GM21825 (cell line): Measurements from ENCODE around the gene SLC35F3.

Source experiments
- ATAC-seq: cut with Tn5 transposase; IDR thresholded peaks from one replicate; pipeline ENCODE4 v1.9.1; 2021; ENCODE audit warnings: mild to moderate bottlenecking, moderate library complexity; ENCODE audit not compliant: unreplicated experiment

Gene SLC35F3

DNA sequence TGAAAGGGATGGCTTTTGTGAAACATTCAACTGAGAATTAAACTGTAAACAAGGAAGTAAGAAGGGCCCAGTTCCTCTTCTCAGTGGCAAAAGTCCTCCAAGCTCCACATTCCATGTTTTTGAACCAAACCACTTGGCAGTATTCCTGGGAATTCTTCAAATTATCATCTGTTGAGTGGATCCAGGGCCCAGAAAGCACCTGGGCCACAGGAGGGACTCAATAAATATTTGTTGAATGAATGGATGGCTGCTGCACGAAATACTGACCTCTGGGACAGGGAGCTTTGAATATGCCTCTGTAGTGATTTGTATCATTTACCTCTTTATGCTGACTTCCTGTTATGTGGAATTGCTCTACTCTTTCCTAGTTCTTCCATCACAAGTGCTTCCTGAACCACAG, 4.7 kb downstream of the SLC35F3 start:
- ATAC-seq = no peak

DNA sequence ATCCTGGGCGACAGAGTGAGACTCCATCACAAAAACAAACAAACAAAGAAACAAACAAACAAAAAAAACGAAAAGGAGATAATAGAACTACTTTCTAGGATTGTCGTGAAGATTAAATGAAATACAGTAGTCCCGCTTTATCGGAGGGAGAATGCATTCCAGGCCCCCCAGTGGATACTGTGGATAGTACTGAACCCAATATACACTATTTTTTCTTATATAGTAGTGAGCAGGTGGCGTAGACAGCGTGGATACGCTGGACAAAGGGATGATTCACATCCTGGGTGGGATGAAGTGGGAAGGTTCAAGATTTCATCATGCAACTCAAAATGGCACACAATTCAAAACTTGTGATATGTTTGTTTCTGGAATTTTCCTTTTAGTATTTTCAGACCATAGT, 8.0 kb downstream of the SLC35F3 start:
- ATAC-seq = no peak

DNA sequence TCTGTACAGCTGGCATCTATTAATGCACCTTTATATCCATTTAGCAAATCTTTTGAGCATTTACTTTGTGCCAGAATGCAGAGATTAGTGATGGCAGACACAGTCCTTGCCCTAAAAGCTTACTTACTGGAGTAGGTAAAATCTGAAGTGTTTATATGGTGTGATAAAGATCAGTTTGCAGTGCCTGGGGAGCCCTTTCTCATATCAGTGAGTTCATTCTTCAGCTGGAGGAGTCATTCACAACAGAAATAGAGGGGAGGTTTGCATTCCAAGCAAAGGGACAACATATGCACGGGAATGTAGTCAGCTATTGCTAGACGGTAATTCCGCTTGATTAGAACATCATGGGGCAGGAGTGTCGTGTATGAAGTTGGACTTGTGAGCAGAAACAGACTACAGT, 8.4 kb downstream of the SLC35F3 start:
- ATAC-seq = no peak

DNA sequence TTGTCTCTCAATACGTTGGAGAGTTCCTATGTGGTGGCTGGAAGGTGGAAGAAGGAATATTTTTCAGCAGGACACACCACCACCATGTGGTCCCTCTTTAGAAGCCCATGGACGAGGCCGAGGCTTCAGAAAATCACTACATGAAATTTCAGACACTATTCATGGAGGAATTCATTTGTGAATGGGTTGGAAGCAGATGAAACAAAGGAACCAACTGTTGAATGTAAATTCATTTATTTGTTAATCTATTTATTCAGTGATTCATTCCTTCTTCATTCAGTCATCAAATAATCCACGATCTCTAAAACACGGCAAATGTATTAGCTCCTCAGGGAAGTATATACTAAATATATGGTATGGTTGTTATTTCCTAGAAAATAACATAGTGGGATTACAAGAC, 12.2 kb downstream of the SLC35F3 start:
- ATAC-seq = no peak

DNA sequence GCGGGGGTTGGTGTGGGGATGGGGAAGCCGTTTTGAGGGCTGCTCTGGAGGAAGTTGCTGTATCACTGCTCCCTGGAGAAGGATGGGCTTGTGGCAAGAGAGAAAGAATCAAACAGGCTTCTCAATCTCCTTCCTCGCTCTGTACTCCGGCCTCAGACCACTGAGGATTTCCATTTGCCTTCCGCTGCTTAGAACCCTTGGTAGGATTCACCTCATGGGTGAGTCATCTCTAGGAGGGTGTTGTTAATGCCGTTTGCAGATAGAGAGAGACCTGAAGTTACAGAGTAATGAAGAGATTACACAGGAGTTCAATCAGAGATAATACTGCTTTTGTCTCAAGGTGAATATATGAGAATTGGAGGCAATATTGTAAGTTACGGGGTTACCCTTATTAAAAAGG, 15.3 kb downstream of the SLC35F3 start:
- ATAC-seq = no peak

DNA sequence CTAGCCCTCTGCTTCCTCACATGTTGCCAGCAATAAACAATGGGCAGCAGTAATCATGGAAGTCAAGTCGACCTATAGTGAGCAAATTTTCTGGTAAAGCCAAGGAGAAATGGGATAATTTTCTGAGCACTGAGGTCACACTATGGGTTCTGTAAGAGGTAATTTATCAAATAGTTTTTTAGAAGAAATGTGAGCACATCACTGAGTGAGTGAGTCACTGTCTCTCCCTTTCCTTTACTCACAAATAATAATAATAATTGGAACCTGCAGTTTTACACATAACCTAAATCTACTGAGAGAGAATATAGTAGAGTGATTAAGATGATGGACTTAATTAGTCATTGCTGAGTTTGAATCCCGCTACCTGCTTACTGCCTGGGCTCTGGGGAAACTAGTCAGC, 23.6 kb downstream of the SLC35F3 start:
- ATAC-seq = no peak

DNA sequence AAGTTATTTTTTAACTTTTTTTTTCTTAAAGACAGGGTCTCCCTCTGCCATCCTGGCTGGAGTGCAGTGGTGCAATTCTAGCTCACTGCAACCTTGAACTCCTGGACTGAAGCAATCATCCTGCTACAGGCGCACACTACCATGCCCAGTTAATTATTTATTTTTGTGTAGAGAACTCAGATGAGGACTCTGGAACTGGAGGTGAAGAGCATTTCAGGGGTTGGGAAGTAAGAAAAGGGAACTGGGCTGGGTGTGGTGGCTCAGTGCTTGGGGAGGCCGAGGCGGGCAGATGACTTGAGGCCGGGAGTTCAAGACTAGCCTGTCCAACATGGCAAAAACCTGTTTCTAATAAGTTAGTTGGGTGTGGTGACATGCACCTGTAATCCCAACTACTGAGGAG, 28.9 kb downstream of the SLC35F3 start:
- no peak for ATAC-seq

DNA sequence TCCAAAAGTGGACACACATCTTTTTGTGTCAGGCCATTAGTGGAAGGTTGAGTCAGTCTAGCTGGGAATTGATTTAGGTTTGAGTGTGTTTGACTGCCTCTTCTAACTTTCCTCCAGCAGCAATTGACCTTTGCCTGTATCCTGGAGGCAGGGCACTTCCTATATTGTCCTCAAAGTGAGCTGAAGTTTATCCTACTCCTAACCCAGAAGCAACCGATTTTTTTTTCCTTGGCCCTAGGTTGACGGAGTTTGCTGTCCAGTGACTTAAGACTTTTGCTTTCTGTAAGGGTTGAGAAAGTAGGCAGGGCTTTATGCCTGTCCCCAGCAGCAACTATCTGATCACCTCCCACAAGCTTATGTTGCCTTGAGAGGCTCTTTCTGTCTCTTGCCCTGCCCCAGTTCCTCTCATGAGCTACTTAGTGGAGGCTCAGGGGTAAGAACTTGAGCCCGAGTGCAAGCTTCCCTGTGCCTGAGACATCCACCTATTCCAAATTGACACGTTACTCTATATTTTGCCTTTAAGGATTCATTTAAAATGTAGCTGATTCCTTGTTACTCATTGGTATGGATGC, 30.9 kb downstream of the SLC35F3 start:
- ATAC-seq = no peak

DNA sequence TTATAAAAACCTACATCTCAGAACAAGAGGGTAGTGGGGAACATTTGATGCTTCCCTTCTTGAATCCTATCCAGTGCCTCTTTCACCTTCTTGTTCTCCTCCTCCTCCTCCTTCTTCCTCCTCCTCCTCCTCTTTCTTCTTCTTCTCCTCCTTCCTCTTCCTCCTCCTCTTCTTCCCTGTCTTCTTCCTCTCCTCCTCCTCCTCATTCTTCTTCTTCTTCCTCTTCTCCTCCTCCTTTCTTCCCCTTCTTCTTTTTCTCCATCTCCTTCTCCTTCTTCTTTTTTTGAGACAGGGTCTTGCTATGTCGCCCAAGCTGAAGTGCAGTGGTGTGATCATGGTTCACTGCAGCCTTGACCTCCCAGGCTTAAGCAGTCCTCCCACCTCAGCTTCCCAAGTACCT, 31.9 kb downstream of the SLC35F3 start:
- ATAC-seq = no peak

DNA sequence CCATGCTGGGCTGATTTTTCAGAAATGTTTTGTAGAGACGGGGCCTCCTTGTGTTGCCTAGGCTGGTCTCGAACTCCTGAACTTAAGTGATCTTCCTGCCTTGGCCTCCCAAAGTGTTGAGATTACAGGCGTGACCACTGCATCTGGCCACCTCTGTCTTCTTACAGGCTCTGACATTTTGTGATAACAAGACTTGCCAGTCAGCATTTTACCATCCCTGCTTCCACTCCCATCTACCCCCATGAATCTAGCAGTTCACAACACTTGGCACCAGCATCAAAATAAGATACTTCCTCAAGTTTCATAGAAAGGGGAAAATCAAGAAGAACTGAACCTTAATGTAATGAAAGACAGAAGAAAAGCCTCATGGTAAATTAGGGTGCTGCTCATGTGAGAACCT, 32.4 kb downstream of the SLC35F3 start:
- no peak for ATAC-seq

DNA sequence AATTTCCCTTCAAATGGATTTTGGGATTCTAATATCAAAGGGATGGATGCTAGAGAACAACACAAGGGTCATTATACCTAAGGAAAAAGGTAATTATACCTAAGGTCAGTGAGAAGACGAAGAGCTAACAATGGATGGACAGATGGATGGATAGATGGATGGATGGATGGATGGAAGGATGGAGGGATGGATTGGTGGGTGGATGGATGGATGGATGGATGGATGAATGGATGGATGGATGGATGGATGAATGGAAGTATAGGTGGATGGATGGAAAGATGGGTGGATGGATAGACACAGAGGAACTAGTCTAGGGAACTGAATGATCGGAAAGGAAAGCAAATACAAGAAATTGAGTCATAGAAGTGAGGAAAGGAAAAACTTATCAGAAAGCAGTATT, 34.0 kb downstream of the SLC35F3 start:
- ATAC-seq = no peak

DNA sequence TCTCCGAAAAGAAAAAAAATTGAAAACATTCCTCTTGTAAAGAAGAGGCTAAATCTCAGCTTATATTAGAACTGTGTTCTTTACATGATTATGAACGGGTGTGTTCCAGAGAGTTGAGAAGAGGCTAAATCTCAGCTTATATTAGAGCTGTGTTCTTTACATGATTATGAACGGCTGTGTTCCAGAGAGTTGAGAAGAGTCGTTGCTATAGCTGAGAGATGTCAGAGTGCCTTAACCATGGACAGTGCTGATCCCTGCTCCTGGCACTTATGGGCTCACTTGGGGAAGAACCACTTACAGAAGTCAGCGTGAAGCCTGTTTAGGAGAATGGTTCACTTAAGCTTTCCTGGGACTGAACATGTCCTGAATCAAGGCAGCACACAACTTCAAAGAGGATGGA, 35.0 kb downstream of the SLC35F3 start:
- ATAC-seq = no peak

DNA sequence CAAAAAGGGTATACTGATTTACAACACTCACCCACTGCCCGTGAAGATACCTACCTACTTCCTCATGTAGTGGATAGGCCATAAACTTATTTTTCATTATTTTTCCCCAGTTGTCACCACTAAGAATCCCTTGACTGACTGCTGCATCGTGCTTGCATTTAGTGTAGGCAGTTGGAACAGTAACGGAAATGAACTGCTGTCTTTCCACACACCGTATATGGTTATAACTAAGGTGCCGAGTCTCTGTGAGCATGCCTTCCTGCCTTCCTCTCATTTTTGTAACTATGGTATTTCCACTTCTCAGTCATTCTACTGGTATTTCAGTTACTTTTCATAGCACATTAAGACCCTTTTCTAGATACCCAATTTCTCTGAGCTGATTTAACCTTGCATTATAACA, 36.4 kb downstream of the SLC35F3 start:
- ATAC-seq = no peak

DNA sequence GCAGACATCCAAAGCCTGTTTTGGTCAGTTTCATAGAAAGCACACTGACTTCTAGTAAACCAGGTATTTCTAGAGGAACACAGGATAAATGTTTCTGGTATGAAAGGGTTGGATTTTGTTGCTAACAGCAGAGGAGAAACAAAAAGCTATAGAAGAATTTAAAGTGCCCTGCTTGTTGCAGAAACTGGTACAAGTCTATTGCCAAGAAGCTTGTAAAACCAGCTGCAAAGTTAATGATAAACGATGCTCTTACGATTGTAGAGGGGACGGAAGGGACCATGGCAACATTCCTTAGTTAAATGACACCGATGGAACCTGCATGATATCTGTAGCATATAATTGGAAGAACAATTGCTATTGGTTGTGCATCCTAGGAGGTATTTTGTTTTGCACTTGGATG, 40.1 kb downstream of the SLC35F3 start:
- ATAC-seq = no peak

DNA sequence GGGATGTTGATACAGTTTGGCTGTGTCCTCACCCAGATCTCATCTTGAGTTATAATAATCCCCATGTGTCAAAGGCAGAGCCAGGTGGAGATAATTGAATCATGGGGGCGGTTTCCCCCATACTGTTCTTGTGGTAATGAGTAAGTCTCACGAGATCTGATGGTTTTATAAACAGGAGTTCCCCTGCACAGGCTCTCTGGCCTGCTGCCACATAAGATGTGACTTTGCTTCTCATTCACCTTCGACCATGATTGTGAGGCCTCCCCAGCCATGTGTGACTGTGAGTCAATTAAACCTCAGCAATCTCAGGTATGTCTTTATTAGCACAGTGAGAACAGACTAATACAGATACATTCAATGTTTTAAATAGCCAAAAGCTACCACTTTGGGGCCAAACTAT, 41.1 kb downstream of the SLC35F3 start:
- ATAC-seq = no peak

DNA sequence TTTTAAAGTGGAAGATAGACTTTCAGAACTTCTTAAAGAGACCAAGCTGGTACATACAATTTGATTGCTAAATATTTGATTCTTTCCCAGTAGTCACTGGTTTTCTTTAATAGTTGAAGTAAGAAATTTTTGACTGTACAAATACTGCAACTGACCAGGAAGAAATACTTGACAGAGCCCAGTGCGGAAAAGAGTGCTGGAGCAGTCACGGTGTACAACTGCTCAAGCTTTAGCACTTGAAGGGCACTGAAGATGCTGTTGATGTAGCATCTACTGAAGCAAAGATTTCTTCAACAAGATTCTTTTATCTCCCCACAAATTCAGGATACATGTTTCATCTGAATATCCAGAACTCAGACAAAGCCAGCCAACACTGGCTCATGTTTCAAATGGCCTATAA, 41.5 kb downstream of the SLC35F3 start:
- no peak for ATAC-seq

DNA sequence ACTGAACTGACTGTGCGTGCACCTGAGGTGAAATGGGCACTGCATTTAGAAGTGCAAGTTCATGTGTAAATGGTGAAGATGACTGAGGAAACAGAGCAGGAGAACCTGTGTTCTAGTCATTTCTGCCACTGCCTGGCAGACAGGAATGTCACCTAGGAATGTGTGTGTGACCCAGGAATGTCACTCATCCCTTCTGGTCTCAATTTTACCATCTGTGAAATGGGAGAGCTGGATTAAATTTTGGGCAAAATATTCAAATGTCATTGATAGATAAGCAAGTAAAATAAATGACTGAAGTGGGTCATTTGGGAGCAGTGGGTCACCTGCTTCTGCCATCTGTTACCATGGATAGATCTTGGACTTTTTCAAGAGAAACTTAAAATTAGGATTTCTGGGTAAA, 42.2 kb downstream of the SLC35F3 start:
- ATAC-seq = no peak

DNA sequence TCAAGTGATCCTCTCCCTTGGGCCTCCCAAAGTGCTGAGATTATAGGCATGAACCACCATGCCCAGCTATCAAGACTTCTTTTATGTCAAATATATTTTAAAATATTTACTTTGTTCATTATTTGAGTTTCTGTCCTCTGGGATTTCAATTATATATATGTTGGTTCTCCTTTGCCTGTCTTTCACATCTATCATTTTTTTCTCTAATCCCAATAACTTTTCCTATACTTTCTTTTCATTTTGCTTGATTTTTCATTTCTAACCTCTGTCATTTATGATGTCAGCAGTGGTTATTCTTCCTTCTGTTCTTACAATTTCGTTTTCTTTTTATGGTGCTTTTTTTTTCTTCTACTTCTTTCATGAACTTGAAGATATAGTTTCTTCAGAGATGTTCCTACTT, 47.3 kb downstream of the SLC35F3 start:
- ATAC-seq = no peak

DNA sequence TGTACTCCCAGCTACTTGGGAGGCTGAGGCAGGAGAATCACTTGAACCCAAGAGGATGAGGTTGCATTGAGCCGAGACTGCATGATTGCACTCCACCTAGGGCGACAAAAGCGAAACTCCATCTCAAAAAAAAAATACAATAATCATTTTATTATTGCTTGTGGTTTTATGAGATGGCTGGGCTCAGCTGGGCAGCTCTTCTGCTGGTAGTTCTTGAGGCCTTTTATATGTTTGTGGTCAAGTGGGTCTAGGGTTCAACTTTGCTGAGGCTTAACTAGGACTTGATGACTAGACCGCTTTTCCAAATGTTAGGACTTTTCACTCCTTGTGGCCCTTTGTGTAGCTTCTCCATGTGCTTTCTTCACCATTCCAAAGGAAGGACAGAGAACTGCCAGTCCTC, 53.2 kb downstream of the SLC35F3 start:
- no peak for ATAC-seq

DNA sequence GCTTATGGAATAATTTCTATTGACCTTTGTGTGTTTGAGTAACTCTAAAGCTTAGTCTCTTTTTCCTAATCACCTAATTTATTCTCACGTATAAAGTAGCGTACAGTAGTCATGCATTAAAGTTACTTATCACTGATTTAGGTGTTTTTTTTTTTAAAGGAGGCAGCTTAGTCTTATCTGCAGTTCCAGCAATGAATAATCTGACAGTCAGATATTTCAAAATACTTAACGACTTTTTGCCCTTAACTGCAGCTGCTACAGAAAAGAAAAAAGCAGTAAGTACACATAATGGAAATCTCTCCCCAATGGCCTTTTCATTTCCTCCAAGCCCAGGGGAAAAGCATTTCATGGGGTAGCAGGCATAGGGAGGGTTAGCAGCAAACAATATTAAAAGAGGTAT, 54.6 kb downstream of the SLC35F3 start:
- no peak for ATAC-seq

DNA sequence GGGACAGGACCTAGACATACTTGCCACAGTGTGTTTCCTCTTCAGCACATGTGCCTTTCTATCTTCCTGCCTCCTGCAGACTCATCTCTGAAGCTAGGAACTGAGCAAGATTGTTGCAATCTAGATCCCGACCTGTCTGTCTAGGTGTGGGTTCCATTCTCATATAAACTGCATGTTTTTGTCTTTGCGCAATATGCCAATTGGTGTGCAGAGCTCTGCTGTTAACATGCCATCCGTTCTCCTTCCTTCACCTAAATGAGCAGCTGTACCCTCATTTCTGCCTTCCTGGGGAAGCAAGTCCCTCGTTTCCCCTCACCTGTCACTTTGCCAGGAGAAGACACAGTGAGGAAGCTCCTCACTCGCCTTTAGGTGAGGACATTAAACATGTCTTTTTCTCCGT, 55.5 kb downstream of the SLC35F3 start:
- no peak for ATAC-seq

DNA sequence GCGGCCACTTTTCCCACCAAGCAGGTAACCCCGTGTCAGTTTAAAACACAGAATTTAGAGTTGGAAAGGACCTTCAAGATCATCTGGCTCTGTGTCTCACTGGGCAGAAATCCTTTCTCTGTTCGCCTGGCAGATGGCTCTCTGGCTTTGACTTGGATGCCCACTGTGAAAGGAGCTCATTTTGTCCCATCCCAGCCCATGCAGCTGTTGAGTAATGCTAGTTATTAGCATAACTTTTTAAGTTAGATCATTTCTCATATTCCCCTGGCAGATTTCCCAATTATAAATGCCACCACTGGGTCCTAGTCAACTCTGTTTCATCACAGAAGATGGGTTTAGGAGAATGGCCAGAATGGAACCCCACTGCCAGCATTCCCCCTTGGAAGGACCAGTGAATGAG, 55.9 kb downstream of the SLC35F3 start:
- no peak for ATAC-seq

DNA sequence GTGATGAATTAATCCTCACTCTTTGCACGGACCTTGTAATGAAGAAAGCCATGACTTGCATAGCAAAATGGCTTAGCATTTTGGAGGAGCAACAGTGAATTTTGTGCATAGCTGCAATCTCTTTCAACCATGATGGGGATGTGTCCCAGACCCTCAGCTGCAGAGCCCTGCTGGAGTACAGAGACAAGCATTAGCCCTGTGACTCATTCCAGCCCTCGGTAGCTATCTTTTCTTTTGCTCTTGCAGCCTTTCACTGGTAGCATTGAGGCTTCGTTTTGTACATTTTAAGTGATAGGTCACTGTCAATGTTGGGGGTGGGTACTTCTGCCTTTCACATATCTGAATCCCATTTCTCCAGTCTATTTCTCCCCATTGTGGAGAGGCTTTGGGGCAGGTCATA, 58.4 kb downstream of the SLC35F3 start:
- no peak for ATAC-seq

DNA sequence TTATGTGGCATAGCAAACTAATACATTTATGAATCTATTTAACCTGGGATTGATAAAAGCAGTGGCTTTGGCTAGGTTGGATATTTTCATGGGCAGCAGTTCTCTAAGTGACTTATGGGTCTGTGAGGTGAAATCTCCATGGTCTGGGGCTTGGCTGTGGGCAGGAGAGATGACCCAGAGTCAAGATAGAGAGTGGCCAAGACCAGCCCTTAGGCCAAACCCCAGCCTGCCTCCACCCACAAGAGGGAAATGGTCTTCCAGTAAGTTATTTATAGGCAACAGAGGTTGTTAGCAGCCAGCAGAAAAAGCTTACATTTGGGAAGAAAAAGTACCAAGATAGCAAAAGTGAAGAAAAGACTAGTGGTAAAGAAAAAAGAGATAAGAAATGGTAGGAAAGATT, 61.4 kb downstream of the SLC35F3 start:
- no peak for ATAC-seq
